ENCODE data around the gene VWF. TPM values are rescaled to one million over a fixed set of nuclear protein-coding genes. Genes with fewer than 3 reads are reported as not detected.

VWF gene
- total and polyA plus RNA-seq, 2 of the 13 experiments (the other 11 are each of a cell fraction or from before 2014, with no cell fraction given) = 0.20 to 0.25 TPM

GRCh38 chr12:6070472-6071257, 53.8 kb downstream of the VWF start (continued):
- TF ChIP-seq KIAA2018 (CRISPR knock-in tag; IDR thresholded peaks at IDR 0.05; ENCODE audit: borderline replicate concordance) (no peak), ZNF792 (CRISPR knock-in tag; IDR thresholded peaks at IDR 0.05) (peak; percentile 44; the same call in 1 of the 2 replicates), ETV5 (CRISPR knock-in tag; IDR thresholded peaks at IDR 0.05; ENCODE audit: borderline replicate concordance) (peak; percentile 34; the same call in 1 of the 2 replicates), HNF1B (CRISPR knock-in tag; IDR thresholded peaks at IDR 0.05) (peak; percentile 56; the same call in 1 of the 2 replicates), ZNF468 (CRISPR knock-in tag; IDR thresholded peaks at IDR 0.05) (no peak), ONECUT2 (CRISPR knock-in tag; IDR thresholded peaks at IDR 0.05) (no peak), ELF1 (CRISPR knock-in tag; IDR thresholded peaks at IDR 0.05) (no peak), ZNF709 (CRISPR knock-in tag; IDR thresholded peaks at IDR 0.05) (no peak), ZNF552 (CRISPR knock-in tag; IDR thresholded peaks at IDR 0.05; ENCODE audit: borderline replicate concordance) (no peak), ZNF597 (CRISPR knock-in tag; IDR thresholded peaks at IDR 0.05) (no peak), DDIT3 (CRISPR knock-in tag; IDR thresholded peaks at IDR 0.05) (no peak), TAF15 (IDR thresholded peaks at IDR 0.05; ENCODE audit: low read depth, low read length, poor library complexity, severe bottlenecking) (no peak), NCOA2 (CRISPR knock-in tag; IDR thresholded peaks at IDR 0.05) (peak; percentile 51; the same call in 1 of the 2 replicates), ATF6 (CRISPR knock-in tag; conservative IDR thresholded peaks at IDR 0.05) (no peak), SMARCC2 (IDR thresholded peaks at IDR 0.05) (no peak), MIER3 (CRISPR knock-in tag; IDR thresholded peaks at IDR 0.05; ENCODE audit: borderline replicate concordance) (0 out of 2 replicates have a peak, but pooled peaks have one; percentile 49)

All from HepG2 (cell line).